Fibroblast of lung (primary cell): ENCODE results near the gene RTL10. TPM values are rescaled to one million over a fixed set of nuclear protein-coding genes. Genes with fewer than 3 reads are reported as not detected.

Experiments
- DNase-seq, 2 donors: peaks; one replicate each; pipeline versions ENCODE4 v3.0.0 to v3.0.0-alpha.2; 2010; ENCODE audit warnings: low read depth in 2 of 2
- H2AFZ ChIP-seq: 2 replicates; pipeline ENCODE4 v1.5.1; 2012; ENCODE audit warnings: low read length, control low read depth, inconsistent platforms
- H3K27ac ChIP-seq: 2 replicates; pipeline ENCODE4 v1.5.1; 2011; ENCODE audit warnings: low read length, control low read depth; ENCODE audit not compliant: insufficient read depth
- H3K27me3 ChIP-seq: 2 replicates; pipeline ENCODE4 v1.5.1; 2011; ENCODE audit warnings: mild to moderate bottlenecking, low read length; ENCODE audit not compliant: control insufficient read depth, insufficient read depth
- H3K36me3 ChIP-seq: 2 replicates; pipeline ENCODE4 v1.5.1; 2011; ENCODE audit warnings: low read length; ENCODE audit not compliant: control insufficient read depth, insufficient read depth
- H3K4me1 ChIP-seq: 2 replicates; pipeline ENCODE4 v1.5.1; 2011; ENCODE audit warnings: low read length; ENCODE audit not compliant: control insufficient read depth, insufficient read depth; ENCODE audit errors: extremely low read depth
- H3K4me2 ChIP-seq: 2 replicates; pipeline ENCODE4 v1.5.1; 2011; ENCODE audit warnings: low read length, control low read depth; ENCODE audit not compliant: insufficient read depth; ENCODE audit errors: extremely low read depth
- H3K4me3 ChIP-seq, 4 experiments: fragments of 200-600 bp in 1 of 4; sonication (generic) in 1 of 4; replicated peaks in 1 of 4; 2 replicates each; pipeline ENCODE4 v1.5.1; 2011 to 2016; ENCODE audit warnings: low read length in 4 of 4, low read depth in 3 of 4, mild to moderate bottlenecking in 3 of 4, control low read depth in 2 of 4, inconsistent platforms in 1 of 4, mixed read lengths in 1 of 4; ENCODE audit not compliant: insufficient read depth in 1 of 4; ENCODE audit errors: control extremely low read depth in 1 of 4
- H3K79me2 ChIP-seq: 2 replicates; pipeline ENCODE4 v1.5.1; 2012; ENCODE audit warnings: mild to moderate bottlenecking, low read length, inconsistent platforms; ENCODE audit not compliant: control insufficient read depth, insufficient read depth
- H3K9ac ChIP-seq: 2 replicates; pipeline ENCODE4 v1.5.1; 2011; ENCODE audit warnings: mild to moderate bottlenecking, low read length, control low read depth; ENCODE audit not compliant: insufficient read depth
- H3K9me3 ChIP-seq: 2 replicates; pipeline ENCODE4 v1.5.1; 2012; ENCODE audit warnings: low read depth, low read length; ENCODE audit not compliant: control insufficient read depth, insufficient read depth
- H4K20me1 ChIP-seq: 2 replicates; pipeline ENCODE4 v1.5.1; 2011; ENCODE audit warnings: low read length; ENCODE audit not compliant: control insufficient read depth, insufficient read depth; ENCODE audit errors: extremely low read depth
- EZH2 ChIP-seq: IDR thresholded peaks from 2 replicates; pipeline ENCODE4 v1.5.1; 2012; ENCODE audit warnings: low read length, control low read depth, mild to moderate bottlenecking; ENCODE audit errors: missing control alignments
- polyA plus RNA-seq, 2 donors: library from polyadenylated mRNA; depleted of rRNA in 1 of 2; stranded (reverse) in 1 of 2; unstranded in 1 of 2; fragments of >200 nt; gene quantifications; 2 replicates each; pipeline ENCODE4 v1.2.1, GENCODE V29; 2011 to 2012; ENCODE audit warnings: missing spikeins in 1 of 2
- total RNA-seq: library from RNA; depleted of rRNA; stranded (reverse); fragments of >200 nt; gene quantifications from 2 replicates; pipeline ENCODE4 v1.2.1, GENCODE V29; 2014
- TF ChIP-seq, protein P1 (sequence below), 2 donors: IDR thresholded peaks in 1 of 2; conservative IDR thresholded peaks in 1 of 2; 1 replicate in 1 of 2; 2 replicates in 1 of 2; pipeline ENCODE4 v1.5.1; 2011 to 2012; ENCODE audit warnings: low read length in 2 of 2, control low read depth in 1 of 2, inconsistent platforms in 1 of 2, low read depth in 1 of 2, mild to moderate bottlenecking in 1 of 2

The RTL10 gene
- total and polyA plus RNA-seq, 2 donors (not counting 1 experiment from before 2014, with no cell fraction given): 6.5 to 7.3 TPM

DNA sequence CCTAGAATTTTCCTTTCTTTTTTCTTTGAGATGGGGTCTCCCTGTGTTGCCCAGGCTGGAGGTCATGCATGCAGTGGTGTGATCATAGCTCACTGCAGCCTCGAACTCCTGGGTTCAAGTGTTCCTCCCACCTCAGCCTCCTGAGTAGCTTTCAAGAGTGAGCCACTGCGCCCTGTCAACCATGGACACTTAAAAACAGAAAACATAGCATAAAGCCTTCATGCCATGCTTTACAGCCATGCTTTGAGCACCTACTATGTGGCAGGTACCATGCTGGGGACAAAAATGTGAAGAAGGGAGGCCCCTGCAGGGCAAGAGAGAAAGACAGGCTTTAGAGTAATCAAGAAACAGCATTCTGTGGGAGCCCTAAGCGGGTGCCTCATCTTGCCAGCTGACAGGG, 13.7 kb upstream of the RTL10 start:
- Histone ChIP-seq H3K27ac (no peak overlapping the region), H3K4me1 (no peaks in the 10 kb centered on the region), H3K79me2 (no peaks in the 10 kb centered on the region), H3K9me3 (no peaks in the 10 kb centered on the region), H4K20me1 (no peaks in the 10 kb centered on the region), H3K4me3 (no peak overlapping the region), H2AFZ (no peak overlapping the region), H3K9ac (no peak overlapping the region), H3K27me3 (no peaks in the 10 kb centered on the region), H3K4me2 (no peak overlapping the region), H3K36me3 (no peaks in the 10 kb centered on the region)
- no peak for TF ChIP-seq EZH2
- TF ChIP-seq, protein P1, sequence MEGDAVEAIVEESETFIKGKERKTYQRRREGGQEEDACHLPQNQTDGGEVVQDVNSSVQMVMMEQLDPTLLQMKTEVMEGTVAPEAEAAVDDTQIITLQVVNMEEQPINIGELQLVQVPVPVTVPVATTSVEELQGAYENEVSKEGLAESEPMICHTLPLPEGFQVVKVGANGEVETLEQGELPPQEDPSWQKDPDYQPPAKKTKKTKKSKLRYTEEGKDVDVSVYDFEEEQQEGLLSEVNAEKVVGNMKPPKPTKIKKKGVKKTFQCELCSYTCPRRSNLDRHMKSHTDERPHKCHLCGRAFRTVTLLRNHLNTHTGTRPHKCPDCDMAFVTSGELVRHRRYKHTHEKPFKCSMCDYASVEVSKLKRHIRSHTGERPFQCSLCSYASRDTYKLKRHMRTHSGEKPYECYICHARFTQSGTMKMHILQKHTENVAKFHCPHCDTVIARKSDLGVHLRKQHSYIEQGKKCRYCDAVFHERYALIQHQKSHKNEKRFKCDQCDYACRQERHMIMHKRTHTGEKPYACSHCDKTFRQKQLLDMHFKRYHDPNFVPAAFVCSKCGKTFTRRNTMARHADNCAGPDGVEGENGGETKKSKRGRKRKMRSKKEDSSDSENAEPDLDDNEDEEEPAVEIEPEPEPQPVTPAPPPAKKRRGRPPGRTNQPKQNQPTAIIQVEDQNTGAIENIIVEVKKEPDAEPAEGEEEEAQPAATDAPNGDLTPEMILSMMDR (conservative IDR thresholded peaks at IDR 0.05 in 1 of 2, IDR thresholded peaks at IDR 0.05 in 1 of 2; ENCODE audit: low read depth in 1 of 2, low read length in 2 of 2): no peak
- no peak for DNase-seq

DNA sequence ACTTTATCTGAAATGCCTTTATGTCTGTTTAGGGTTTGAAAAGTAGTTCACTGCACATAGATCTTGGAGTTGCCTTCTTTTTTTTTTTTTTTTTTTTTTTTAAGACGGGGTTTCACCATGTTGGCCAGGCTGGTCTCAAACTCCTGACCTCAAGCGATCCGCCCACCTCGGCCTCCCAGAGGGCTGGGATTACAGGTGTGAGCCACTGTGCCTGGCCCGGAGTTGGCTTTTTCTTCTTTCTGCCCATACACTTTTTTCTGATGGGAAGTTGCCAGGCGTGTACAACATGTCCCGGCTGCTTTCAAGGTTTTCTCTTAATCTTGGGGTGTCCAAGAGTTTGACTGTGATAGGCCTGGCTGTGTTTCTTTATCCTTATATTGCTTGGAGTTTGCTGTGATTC, 12.9 kb upstream of the RTL10 start:
- TF ChIP-seq, protein P1 (conservative IDR thresholded peaks at IDR 0.05 in 1 of 2, IDR thresholded peaks at IDR 0.05 in 1 of 2; ENCODE audit: low read depth in 1 of 2, low read length in 2 of 2): no peak
- TF ChIP-seq EZH2: no peak
- DNase-seq: no peak
- H3K79me2 ChIP-seq: no peaks in the 10 kb centered on the region
- H2AFZ ChIP-seq: no peak overlapping the region
- H3K27ac ChIP-seq: no peak overlapping the region
- no peak overlapping the region for H3K4me3 ChIP-seq
- no peaks in the 10 kb centered on the region for H4K20me1 ChIP-seq
- no peaks in the 10 kb centered on the region for H3K36me3 ChIP-seq
- no peaks in the 10 kb centered on the region for H3K4me1 ChIP-seq
- H3K27me3 ChIP-seq: no peaks in the 10 kb centered on the region
- no peak overlapping the region for H3K4me2 ChIP-seq
- H3K9me3 ChIP-seq: no peaks in the 10 kb centered on the region
- H3K9ac ChIP-seq: no peak overlapping the region

GRCh38 chr22:19866665-19867009, 12.0 kb upstream of the RTL10 start:
- DNase-seq: no peak
- Histone ChIP-seq H2AFZ (no peak overlapping the region), H3K4me1 (no peaks in the 10 kb centered on the region), H3K4me3 (no peak overlapping the region), H3K27ac (no peak overlapping the region), H3K27me3 (no peaks in the 10 kb centered on the region), H4K20me1 (no peaks in the 10 kb centered on the region), H3K36me3 (no peaks in the 10 kb centered on the region), H3K9ac (no peak overlapping the region), H3K9me3 (no peaks in the 10 kb centered on the region), H3K4me2 (no peak overlapping the region), H3K79me2 (no peaks in the 10 kb centered on the region)
- TF ChIP-seq EZH2: no peak
- TF ChIP-seq, protein P1 (conservative IDR thresholded peaks at IDR 0.05 in 1 of 2, IDR thresholded peaks at IDR 0.05 in 1 of 2; ENCODE audit: low read depth in 1 of 2, low read length in 2 of 2): no peak
